GM18502 (cell line): ENCODE measurements around the gene KCNJ6.
"Not testable (repeated sequence)": the region's sequence is repeated elsewhere in the genome, so short reads cannot be mapped to it uniquely, and the experiment has no call there.

Experiments used
- ATAC-seq: cut with Tn5 transposase; IDR thresholded peaks from one replicate; pipeline ENCODE4 v1.9.1; 2021; ENCODE audit warnings: mild to moderate bottlenecking; ENCODE audit not compliant: unreplicated experiment, poor library complexity

The KCNJ6 gene

DNA sequence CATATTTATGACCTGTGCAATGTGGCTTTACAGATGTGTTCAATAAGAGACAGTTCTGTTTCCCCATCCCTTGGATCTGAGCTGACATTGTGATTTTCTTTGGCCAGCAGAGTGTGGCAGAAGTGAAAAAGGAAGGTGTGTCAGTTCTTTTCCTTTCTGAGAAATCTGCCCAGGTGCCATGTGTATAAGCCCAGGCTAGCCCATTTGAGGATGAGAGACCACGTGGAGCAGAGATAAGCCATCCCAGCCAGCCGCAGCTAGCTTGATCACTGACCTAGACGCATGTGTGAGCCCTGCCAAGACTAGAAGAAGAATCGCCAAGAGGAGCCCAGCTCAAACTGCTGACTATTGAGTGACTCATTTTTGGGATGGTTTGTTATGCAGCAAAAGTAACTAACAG, 127.8 kb downstream of the KCNJ6 start:
- ATAC-seq = no peak

DNA sequence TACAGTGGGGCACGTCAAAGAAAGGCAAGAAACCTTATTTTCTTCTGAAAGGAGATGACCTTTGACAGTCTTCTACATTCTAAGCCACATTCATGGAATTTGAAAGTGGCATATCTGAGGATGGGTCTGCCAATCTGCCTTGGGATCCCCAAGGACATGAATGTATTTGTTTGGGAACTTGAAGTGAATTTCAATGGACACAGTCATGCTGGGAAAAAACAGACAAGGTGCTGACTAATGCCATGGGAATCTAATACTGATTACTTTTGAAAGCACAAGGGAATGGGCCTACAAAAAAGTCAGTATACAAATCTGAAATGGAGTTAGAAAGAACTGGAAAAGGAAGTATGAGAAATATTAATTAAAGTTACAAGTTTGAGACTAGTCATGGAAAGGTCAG, 128.8 kb downstream of the KCNJ6 start:
- ATAC-seq = no peak

- no peak for ATAC-seq
These were observed 131.5 kb downstream of the KCNJ6 start for GRCh38 chr21:37784591-37785318.

DNA sequence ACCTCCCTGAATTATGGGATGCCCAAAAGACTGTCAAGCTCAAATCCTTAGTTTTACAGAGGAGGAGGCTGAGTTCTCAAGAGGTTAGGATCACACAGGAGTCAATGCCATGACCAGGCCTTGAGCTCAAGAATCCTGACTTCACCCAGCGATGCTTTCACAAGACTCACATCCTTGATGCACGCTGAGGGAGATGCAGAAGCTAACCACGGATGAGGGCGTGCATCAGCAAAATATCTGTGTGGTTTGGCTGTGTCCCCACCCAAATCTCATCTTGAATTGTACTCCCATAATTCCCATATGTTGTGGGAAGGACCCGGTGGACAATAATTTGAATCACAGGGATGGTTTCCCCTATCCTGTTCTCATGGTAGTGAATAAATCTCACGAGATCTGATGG, 133.2 kb downstream of the KCNJ6 start:
- no peak for ATAC-seq

DNA sequence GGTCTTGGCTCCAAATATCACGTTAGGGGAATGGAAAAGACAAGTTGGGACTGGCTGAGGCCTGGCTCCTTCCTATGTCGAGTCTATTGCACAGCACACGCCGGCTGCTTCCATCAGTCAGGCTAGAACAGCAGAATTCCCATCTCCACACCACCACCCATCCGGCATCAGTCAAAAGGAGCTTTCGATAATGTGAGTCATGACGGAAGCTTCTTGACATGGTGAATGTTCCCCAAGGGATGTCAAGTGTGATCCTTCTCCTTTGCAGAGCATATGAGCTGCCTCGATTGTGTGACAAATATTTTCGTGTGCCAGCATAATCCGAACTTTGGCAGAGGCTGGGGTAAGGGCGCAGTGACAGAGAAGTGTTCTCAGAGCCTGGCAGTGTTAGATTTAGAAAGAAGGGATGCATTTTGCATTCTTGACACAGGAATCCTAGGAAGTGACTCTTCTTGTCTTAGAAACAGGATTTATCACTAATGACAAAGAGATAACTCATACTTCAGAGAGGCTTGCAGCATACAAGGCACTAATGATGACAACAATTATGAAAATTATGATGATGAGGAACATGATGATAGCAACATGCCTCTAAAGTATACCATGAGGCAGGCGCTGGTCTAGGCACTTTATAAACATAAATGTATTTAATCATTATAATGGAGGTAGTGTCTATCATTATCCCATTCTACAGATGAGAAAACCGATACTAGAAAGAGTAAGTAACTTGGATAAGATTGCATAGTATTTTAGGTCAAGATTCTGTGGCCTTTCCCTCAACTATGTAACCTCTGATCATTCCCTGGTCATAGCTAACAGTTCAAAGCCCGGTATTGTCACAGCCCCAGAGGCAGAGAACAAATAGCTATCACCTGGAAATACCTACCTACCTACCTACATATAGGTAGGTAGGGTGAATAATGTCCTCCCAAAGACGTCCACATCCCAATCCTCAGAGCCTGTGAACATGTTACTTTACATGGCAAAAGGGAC, 135.0 kb downstream of the KCNJ6 start:
- ATAC-seq = no peak

GRCh38 chr21:37771181-37771580, 145.1 kb downstream of the KCNJ6 start:
- no peak for ATAC-seq

DNA sequence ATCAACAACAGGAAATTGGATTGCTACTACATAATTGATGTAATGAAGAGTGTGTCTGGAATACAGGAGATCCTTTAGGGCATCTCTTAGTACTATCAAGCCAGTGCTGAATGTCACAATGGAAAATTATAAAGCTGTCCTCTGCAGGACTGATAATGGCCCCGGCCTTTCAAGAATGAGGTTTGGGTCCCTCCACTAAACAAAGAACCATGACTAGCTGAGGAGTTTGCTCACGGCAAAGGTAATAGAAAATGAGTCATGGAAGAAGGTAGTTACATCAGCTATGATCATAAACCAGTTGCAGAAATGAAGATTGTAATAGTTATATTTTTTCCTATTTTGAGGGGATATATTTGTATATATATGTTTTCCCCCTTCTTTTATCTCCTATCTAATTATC, 145.8 kb downstream of the KCNJ6 start:
- no peak for ATAC-seq

- ATAC-seq = no peak
These were observed 146.6 kb downstream of the KCNJ6 start for GRCh38 chr21:37769656-37770055.

- no peak for ATAC-seq
These were observed 148.3 kb downstream of the KCNJ6 start for GRCh38 chr21:37767984-37768383.

DNA sequence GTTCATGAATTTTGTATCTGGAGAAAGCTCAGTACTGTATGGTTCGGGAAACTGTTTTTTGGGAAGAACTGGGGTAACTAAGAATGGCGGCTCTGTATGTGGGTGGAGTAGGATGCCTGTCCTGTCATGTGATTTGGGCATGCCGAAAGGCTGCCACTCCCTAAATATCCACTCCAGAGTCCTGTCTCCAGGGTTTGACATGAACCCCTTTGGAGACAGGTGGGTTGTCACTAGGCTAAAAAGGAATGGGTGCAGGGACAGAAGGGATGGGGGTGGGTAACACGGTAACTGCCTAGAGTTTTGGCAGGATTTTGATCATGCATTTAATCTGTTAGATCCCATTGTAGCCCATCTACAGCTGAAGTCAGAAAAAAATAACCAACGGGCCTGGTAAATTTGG, 150.1 kb downstream of the KCNJ6 start:
- no peak for ATAC-seq

GRCh38 chr21:37765221-37765900, 150.9 kb downstream of the KCNJ6 start:
- ATAC-seq = no peak

DNA sequence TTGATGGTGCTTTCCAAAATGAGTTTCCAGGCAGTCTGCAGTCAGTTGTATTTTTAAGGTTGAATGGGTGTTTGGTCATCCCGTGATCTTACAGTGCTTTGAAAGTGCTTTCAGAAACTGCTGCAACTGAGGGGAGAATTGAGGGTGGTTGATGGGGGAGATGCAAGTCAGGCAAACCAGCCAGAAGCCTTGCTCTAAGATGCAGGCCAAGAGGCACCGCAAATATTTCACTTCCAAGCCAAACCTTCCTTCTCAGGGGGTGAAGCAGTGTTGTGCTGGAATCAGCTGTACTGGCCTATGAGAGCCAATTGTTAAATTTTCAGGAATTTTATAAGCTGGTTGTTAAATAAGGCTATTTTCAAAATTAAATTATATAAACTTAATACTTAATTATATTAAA, 151.6 kb downstream of the KCNJ6 start:
- ATAC-seq = no peak

DNA sequence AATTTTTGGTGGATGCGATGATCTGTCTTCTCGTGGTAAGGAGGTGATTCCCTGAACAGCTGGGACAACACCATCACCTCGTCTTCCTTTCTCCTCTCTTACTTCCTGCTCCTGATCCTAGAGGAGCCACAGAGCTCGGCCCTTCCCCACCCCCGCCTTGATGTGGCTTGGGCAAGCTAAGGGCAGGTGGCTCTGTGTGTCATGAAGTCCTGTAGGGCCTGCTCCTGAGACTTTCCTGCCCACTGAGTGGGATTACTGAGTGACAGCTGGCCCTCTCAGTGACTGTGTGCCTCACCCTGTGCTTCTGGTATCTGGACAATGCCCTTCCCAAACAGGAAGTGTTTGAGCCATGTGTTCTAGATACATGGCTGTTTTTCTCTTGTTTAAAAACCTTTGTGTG, 153.0 kb downstream of the KCNJ6 start:
- no peak for ATAC-seq

GRCh38 chr21:37762606-37763005, 153.7 kb downstream of the KCNJ6 start:
- no peak for ATAC-seq

DNA sequence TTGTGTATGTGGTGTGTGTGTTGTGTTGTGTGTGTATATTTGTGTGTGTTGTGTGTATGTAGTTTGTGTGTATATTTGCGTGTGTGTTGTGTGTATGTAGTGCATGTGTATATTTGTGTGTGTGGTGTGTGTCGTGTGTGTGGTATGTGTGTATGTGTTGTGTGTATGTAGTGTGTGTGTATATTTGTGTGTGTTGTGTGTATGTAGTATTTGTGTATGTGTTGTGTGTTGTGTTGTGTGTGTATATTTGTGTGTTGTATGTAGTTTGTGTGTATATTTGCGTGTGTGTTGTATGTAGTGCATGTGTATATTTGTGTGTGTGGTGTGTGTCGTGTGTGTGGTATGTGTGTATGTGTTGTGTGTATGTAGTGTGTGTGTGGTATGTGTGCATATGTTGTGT, 154.9 kb downstream of the KCNJ6 start:
- ATAC-seq = not testable (repeated sequence)

DNA sequence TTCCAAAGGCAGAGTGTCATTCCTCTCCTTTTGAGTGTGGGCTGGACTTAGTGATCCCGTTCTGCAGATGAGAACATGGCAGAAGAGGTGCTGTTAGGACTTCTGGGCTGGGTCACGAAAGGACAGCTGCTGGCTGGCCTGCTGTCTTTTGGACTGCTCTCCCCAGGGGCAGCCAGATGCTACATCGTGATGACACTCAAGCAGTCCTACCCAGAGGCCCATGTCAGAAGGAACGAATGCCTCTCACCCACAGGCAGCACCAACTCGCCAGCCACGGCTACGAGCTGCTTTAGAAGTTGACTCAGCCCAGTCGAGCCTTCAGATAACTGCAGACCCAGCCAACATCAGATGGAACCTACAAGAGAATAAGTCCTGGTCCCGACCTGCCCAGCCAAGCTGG, 156.5 kb downstream of the KCNJ6 start:
- no peak for ATAC-seq

GRCh38 chr21:37758982-37759381, 157.3 kb downstream of the KCNJ6 start:
- no peak for ATAC-seq

DNA sequence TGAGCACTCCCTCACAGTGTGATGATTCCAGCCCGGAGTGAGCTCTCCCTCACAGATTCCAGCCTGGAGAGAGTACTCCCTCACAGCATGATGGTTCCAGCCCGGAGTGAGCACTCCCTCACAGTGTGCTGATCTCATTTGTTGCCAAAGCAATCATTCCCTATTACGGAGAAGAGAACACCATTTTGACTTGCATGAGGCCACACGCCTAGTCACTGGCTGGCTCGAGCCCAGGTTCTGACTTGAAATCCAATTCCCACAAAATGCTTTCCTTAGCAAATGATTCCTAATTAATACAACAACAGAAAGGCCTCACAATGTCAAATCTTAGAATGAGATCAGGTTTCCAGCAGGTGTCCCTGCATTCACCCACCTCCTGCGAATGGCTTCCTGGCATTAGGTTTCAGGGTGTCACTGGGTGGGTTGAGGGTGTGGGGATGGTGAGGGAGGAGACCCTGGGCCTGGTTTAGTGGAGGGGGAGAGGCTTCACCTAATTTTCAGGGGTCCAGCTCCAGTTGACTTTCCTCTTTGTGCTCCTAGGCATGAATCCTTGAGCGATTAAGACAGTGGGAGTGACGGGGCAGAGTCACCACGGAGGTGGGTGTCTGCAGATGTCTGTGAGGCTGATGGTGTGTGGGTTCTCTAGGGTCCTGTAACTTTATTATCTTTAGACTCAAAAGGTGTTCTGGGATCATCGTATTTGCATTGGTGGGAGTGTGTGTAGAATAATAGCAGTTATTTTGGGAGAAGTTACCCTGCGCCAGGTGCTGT, 158.5 kb downstream of the KCNJ6 start:
- ATAC-seq = no peak

DNA sequence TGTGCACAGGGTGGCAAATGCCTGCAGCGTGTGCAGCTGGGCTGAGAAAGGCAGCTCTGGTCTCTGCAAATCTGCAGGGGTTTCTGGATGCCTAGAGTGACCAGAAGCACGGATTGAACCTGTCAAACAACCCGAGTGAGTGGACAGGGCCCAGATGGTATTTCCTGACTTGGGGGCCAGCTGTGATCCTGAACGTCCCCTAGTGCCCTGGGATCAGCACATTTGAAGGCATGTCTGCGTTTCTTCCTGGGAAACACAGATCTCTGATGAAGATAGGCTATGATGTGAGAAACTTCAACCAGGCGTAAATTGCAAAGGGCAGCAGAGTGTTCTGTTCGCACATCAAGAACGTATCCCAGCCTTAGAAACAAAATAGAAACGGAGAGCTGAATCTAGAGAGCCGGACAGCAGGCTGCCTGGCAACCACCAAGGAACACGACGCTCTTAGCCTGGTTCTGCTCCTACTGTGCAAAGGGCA, 163.1 kb downstream of the KCNJ6 start:
- no peak for ATAC-seq
